Hematopoietic multipotent progenitor cell treated with erythropoietin and hydrocortisone succinate and interleukin-3 and kit ligand, for 8 days (in vitro differentiated cells): ENCODE results near the gene NDST4.

Experiments used
- DNase-seq: peaks from one replicate; pipeline ENCODE4 v3.0.0-alpha.2; 2015

Gene NDST4

GRCh38 chr4:115113506-115114106 is at the start of gene NDST4:
TSS of gene NDST4 (minus strand) at chr4:115113620. CDS start at chr4:115077036, 36,584 bp downstream.
- no peak for DNase-seq

GRCh38 chr4:115159141-115159540 is 45.7 kb upstream of the NDST4 start:
- no peak for DNase-seq

DNA sequence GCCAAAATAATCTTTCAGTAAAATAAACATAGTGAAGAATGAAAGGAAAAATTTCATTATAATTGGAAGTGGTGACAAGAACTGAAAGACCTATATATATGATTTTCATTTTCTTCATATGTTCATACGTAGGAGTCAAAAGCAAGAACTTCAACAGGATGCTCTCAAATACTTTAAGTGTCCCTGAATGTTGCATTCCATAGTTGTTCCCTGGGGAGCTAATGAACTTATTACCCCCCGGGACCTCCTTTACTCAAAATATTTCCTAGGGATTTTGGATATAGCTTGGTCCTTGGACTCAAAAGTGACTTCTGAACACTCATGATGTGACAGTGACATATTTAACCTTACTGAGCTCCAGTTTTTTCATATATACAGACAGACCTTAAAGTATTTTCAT is 44.9 kb upstream of the NDST4 start:
- no peak for DNase-seq

GRCh38 chr4:115154826-115155225 is 41.4 kb upstream of the NDST4 start:
- DNase-seq, result no peak

GRCh38 chr4:115152965-115153364 is 39.5 kb upstream of the NDST4 start:
- DNase-seq, result no peak

GRCh38 chr4:115152081-115152480 is 38.7 kb upstream of the NDST4 start:
- DNase-seq, result no peak

GRCh38 chr4:115149106-115149505 is 35.7 kb upstream of the NDST4 start:
- no peak for DNase-seq

DNA sequence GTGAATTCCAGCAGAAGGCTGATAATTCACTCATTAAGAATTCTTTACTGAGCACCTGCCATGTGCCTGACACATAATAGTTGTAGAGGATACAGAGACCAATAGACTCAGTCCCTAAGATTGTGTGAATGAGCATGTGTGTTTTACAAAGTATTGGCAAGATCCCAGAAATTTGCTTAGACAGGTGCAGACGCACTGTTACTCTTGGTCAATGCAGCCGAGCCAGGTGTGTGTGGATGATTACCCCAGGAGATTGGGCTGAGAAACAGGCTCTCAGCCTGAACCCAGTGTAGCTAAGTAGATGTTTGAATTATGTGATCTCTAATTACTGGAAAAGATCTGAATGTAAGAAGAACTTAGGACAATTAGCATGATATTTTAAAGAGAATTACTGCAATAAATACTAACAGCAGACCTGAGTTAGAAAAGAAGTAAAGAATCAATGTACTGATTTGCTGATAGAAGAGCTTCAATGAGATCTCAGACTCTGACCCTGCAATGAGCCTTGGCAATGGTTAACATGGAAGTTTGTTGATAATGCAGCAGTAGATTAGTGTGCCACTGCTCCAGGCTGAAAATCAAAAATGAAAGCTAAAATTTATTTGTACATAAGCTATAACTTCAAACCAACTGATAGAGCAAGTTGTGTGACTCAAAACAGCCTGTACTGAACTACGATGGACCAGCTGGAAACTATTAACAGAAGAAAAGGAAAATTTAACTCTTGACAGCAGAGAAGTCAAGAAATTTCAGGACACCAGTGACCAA is 32.2 kb upstream of the NDST4 start:
- no peak for DNase-seq

GRCh38 chr4:115128037-115128436 is 14.6 kb upstream of the NDST4 start:
- DNase-seq, result no peak

- no peak for DNase-seq
These were observed 13.1 kb upstream of the NDST4 start for GRCh38 chr4:115126491-115126890.

DNA sequence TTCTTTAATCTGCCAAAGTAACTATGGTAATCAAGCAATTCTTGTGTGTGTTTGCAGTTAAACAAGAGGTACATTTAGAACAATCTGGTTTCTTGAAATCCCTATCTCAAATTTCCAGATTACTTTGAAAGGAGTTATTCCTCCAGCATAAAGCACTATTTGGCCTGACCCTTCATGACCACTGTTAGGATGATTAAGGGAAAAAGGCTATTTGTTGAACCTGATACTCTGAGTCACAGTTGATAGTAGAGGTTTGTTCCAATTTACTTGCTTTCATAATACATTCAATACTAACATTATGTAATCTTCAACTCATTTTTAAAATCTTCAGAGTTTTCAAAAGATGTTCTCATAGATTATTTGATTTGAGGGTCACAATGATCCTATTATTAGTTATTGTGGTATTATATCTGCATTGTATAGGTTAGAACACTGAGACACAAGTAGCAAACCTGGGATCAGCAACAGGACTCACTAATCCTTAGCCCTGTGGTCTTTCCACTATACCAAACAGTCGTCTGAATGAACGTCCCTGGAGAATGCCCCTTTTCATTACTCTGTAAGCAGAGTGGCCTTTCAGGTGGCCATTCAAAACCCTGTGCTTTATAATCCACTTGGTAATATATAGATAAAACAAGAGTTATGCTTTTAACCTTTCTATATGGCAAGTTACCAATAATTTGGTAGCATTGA is 8.1 kb upstream of the NDST4 start:
- DNase-seq, result no peak

GRCh38 chr4:115119804-115120352 is 6.5 kb upstream of the NDST4 start:
- peak; percentile 1 for DNase-seq

DNA sequence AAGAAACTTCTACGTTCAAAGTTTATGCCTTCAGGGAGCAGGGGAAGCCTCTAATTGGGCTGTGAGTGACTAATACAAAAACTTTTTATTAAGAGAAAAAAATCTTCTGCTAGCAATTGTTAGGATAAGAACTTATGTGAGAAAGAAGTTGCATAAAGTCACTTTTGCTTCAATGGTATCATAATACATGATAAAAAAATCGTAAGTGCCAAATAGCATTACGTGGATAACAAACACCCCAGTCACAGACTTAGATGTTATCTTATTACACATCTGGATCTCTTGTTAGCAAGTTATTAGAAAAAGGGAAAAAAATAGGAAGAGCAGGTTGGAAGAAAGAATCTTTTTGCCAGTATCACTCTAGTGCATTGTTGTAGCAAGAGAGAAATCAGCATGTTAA is 4.2 kb upstream of the NDST4 start:
- no peak for DNase-seq

DNA sequence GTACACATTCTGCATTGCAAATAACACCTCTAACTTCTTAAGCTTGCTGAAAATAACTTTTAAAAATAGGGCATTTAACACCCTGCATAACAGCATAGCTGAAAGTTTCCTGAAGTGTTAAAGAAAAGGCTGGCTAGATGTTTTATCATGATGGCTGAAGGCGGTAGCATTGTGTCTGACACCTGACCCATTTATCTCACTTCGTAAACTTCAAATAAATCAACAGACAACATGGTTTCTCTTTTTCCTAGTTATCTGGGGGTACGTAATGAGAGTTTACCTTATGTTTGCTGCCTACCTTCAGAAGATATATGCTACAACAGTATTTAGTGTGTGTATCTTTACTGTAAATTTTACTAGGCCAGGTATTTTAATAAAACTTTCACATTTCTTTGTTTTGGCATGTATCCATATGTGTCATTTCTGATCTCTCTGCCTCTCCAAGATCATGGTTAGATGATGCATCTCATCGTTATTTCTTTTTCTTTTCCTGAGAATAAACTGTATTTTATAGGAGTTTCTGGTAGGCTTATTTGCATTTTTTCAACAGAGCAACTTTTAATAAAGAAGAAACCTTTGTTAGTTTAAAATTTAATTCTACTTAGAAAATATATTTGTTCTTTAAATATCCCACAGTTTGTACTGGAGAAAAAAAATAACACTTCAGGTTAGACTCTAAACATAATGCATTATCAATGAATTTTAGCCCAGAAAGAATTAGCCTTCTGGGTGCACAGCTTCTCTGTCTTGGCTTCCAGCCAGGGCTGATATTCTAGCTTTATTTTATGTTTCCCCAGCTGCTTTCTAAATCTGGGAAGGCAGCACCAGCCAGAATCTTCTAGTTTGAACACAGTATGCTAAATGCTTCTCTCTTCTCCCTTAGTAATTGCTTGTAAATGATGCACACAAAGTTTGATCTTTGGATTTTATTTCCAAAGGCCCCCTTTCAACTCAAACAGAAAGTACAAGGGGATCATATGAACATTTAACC is 2.9 kb downstream of the NDST4 start:
- no peak for DNase-seq

DNA sequence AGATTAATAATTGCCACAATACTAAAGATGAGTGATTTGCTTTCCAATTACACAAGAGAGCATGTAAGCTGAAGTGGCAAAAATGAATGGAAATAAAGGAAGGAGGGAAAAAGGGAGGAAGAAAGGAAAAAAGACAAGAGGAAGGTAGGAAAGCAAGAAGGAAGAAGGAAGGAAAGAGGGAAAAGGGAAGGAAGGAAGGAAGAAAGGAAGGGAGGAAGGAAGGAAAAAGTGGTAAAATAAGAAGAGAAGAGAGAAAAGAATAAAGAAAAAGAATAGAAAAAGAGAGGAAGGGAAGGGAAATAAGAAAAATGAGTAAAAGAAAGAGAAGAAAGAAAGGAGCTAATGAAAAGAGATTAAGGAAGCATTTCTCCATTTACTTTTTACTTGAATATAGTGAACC is 4.6 kb downstream of the NDST4 start:
- DNase-seq, result no peak

DNA sequence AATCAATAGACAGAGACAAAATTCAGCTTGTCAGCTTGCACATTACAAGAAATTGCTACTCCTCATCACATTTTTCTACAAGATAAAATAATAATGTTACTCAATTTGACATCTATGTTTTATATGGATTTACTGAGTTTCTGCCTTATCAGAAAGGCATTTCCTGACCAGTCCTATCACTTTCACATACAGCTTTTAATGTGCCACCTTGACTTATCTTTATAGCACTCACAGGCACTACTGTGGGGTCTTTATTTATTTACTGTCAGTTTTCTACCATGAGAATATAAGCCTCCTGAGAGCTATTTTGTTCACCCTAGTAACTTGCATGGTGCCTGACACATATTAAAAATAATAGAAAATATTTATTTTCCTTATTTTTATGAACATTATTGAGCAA is 6.0 kb downstream of the NDST4 start:
- no peak for DNase-seq

DNA sequence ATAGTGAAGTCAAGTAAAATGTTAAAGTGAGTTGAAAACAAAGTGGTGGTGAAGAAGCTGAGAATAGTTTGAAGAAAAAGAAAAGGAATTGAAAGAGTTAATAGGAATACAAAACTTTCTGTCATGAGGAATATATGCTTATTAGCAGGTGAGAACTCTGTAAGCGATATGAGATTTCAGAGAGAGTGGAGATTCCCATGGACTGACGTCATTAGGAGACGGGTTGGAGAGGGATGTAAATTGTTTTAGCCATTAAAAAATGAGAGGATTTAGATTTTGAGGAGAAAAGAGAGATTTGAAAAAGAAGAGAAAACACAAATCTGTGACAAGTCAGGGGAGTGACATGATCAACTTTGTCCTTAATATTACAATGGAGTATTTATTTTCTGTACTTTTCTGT is 11.7 kb downstream of the NDST4 start:
- no peak for DNase-seq

- DNase-seq, result peak; percentile 23
These were observed 22.8 kb downstream of the NDST4 start for GRCh38 chr4:115090483-115091075.

DNA sequence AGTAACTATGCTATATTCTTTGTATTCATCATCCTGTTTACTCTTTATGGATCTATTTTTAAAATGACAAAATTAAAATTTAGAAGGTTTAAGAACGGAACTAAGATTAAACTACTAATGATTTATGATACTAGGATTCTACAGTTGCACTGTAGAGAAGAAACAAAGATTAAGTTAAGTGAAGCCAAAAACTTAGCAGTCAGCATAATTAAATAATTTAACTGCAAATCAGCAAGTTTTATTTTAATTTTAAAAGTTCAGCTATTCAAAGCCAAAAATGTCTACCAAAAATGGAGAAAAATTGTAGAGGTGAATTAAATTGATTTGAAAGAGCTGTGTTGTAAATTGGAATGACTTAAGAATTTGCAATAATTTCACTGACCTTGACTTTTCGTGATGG is 30.8 kb downstream of the NDST4 start:
- DNase-seq, result no peak

- DNase-seq, result no peak
These were observed 36.7 kb downstream of the NDST4 start for GRCh38 chr4:115076691-115077090.

GRCh38 chr4:115058533-115058932 is 54.9 kb downstream of the NDST4 start:
- DNase-seq, result no peak

GRCh38 chr4:115054836-115055235 is 58.6 kb downstream of the NDST4 start:
- DNase-seq, result no peak
